A549 (cell line): Measurements from ENCODE around the gene EXOC5.
"Not testable (repeated sequence)": the region's sequence is repeated elsewhere in the genome, so short reads cannot be mapped to it uniquely, and the experiment has no call there.

Source experiments
- MAFK ChIP-seq: fragments of 450-650 bp; IDR thresholded peaks from 2 replicates; pipeline ENCODE4 v1.6.1; 2014; ENCODE audit not compliant: partially characterized antibody
- TP53 ChIP-seq: fragments of 250-450 bp; sonication (Bioruptor Pico); IDR thresholded peaks from 2 replicates; pipeline ENCODE4 v1.5.0; 2021; ENCODE audit warnings: mild to moderate bottlenecking, moderate library complexity
- TF ChIP-seq, protein P1 (sequence below): fragments of >200 bp; sonication (Bioruptor Twin); formaldehyde crosslinking; IDR thresholded peaks from 3 replicates; pipeline ENCODE4 v1.5.1; 2016

DNA sequence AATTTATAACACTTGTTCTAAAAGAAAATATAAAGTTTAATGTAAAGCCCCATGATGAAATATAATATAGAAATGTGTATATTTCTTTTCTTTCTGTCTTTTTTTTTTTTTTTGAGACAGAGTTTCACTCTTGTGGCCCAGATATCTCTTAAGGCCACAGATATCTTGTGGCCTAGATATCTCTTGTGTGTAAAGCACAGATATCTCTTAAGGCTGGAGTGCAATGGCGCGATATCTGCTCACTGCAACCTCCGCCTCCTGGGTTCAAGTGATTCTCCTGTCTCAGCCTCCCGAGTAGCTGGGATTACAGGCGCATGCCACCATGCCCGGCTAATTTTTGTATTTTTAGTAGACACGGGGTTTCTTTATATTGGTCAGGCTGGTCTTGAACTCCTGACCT, 28.6 kb downstream of the EXOC5 start:
- TF ChIP-seq, protein P1, sequence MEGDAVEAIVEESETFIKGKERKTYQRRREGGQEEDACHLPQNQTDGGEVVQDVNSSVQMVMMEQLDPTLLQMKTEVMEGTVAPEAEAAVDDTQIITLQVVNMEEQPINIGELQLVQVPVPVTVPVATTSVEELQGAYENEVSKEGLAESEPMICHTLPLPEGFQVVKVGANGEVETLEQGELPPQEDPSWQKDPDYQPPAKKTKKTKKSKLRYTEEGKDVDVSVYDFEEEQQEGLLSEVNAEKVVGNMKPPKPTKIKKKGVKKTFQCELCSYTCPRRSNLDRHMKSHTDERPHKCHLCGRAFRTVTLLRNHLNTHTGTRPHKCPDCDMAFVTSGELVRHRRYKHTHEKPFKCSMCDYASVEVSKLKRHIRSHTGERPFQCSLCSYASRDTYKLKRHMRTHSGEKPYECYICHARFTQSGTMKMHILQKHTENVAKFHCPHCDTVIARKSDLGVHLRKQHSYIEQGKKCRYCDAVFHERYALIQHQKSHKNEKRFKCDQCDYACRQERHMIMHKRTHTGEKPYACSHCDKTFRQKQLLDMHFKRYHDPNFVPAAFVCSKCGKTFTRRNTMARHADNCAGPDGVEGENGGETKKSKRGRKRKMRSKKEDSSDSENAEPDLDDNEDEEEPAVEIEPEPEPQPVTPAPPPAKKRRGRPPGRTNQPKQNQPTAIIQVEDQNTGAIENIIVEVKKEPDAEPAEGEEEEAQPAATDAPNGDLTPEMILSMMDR, result not testable (repeated sequence)
- TF ChIP-seq TP53 (CRISPR knock-in tag); MAFK: not testable (repeated sequence)
